Measurements from ENCODE around the gene GALNT10.

Gene GALNT10

GRCh38 chr5:154373729-154374179 lies 183.2 kb downstream of the GALNT10 start:
- Histone ChIP-seq H3K9me3 (replicated peaks in 1 of 11) (no peaks in the 10 kb centered on the region), H3K9ac (no peak overlapping the region), H3K27me3 (no peaks in the 10 kb centered on the region), H3K27ac (no peak overlapping the region), H3K4me1 (no peaks in the 10 kb centered on the region), H4K20me1 (no peaks in the 10 kb centered on the region; a peak in 1 of 22 replicates), H3K4me2 (no peak overlapping the region), H3K4me3 (no peak overlapping the region), H3K36me3 (peaks cover 0 to 45% (median 15%) of the 10 kb centered on the region in 11 experiments; a peak in 13 of 22 replicates)
- TF ChIP-seq Cebpa-rat (IDR thresholded peaks at IDR 0.05): no peak

- peaks cover 0 to 50% (median 15%) of the 10 kb centered on the region in 11 experiments; a peak in 13 of 22 replicates for H3K36me3 ChIP-seq
- no peaks in the 10 kb centered on the region for H3K4me1 ChIP-seq
- no peak overlapping the region for H3K9ac ChIP-seq
- H3K27ac ChIP-seq: no peak overlapping the region
- H3K27me3 ChIP-seq: no peaks in the 10 kb centered on the region
- no peaks in the 10 kb centered on the region; a peak in 1 of 22 replicates for H4K20me1 ChIP-seq
- no peak for TF ChIP-seq Cebpa-rat (IDR thresholded peaks at IDR 0.05)
- H3K4me2 ChIP-seq: no peak overlapping the region
- no peak overlapping the region for H3K4me3 ChIP-seq
- no peaks in the 10 kb centered on the region for H3K9me3 ChIP-seq (replicated peaks in 1 of 11)
Measured at GRCh38 chr5:154374264-154374663, 183.7 kb downstream of the GALNT10 start.

GRCh38 chr5:154375329-154376008 lies 184.9 kb downstream of the GALNT10 start:
- Histone ChIP-seq H3K27ac (no peak overlapping the region), H3K9me3 (replicated peaks in 1 of 11) (no peaks in the 10 kb centered on the region)

GRCh38 chr5:154376481-154376880 lies 185.9 kb downstream of the GALNT10 start:
- Histone ChIP-seq H3K27me3 (no peaks in the 10 kb centered on the region), H3K36me3 (peaks cover 0 to 63% (median 19%) of the 10 kb centered on the region in 11 experiments; a peak in 14 of 22 replicates), H3K4me1 (peaks cover 0 to 10% (median 6%) of the 10 kb centered on the region in 10 experiments; a peak in 7 of 20 replicates), H3K9ac (no peak overlapping the region), H4K20me1 (no peaks in the 10 kb centered on the region; a peak in 1 of 22 replicates), H3K4me2 (no peak overlapping the region), H3K9me3 (replicated peaks in 1 of 11) (peaks cover 0 to 5% (median 0%) of the 10 kb centered on the region in 11 experiments; a peak in 1 of 22 replicates), H3K27ac (no peak overlapping the region), H3K4me3 (no peak overlapping the region)
- TF ChIP-seq Cebpa-rat (IDR thresholded peaks at IDR 0.05): no peak

More at GRCh38 chr5:154375329-154376008, 184.9 kb downstream of the GALNT10 start:
- no peaks in the 10 kb centered on the region for H3K27me3 ChIP-seq
- no peak overlapping the region for H3K4me3 ChIP-seq
- no peak for TF ChIP-seq Cebpa-rat (IDR thresholded peaks at IDR 0.05)
- H4K20me1 ChIP-seq: no peaks in the 10 kb centered on the region; a peak in 1 of 22 replicates
- H3K4me2 ChIP-seq: no peak overlapping the region
- H3K36me3 ChIP-seq: peaks cover 0 to 53% (median 15%) of the 10 kb centered on the region in 11 experiments; a peak in 13 of 22 replicates
- peaks cover 0 to 9% (median 6%) of the 10 kb centered on the region in 10 experiments; a peak in 7 of 20 replicates for H3K4me1 ChIP-seq
- H3K9ac ChIP-seq: no peak overlapping the region

GRCh38 chr5:154377754-154378533 lies 187.4 kb downstream of the GALNT10 start:
- peaks cover 0 to 20% (median 6%) of the 10 kb centered on the region in 11 experiments; a peak in 18 of 22 replicates for H3K9me3 ChIP-seq (replicated peaks in 1 of 11)
- H4K20me1 ChIP-seq: no peaks in the 10 kb centered on the region
- peaks cover 0 to 74% (median 20%) of the 10 kb centered on the region in 11 experiments; a peak in 15 of 22 replicates for H3K36me3 ChIP-seq
- no peak overlapping the region for H3K9ac ChIP-seq
- H3K4me3 ChIP-seq: no peak overlapping the region
- H3K27ac ChIP-seq: no peak overlapping the region
- H3K27me3 ChIP-seq: no peaks in the 10 kb centered on the region
- H3K4me1 ChIP-seq: peaks cover 0 to 10% (median 6%) of the 10 kb centered on the region in 10 experiments; a peak in 7 of 20 replicates
- TF ChIP-seq Cebpa-rat (IDR thresholded peaks at IDR 0.05): no peak
- no peak overlapping the region for H3K4me2 ChIP-seq

- TF ChIP-seq Cebpa-rat (IDR thresholded peaks at IDR 0.05): no peak
- Histone ChIP-seq H3K9me3 (replicated peaks in 1 of 11) (peaks cover 10 to 32% (median 15%) of the 10 kb centered on the region in 11 experiments; a peak in 20 of 22 replicates), H3K27me3 (no peaks in the 10 kb centered on the region), H3K4me3 (no peak overlapping the region), H3K36me3 (peaks cover 0 to 86% (median 32%) of the 10 kb centered on the region in 11 experiments; a peak in 15 of 22 replicates), H3K4me1 (peaks cover 10 to 20% (median 16%) of the 10 kb centered on the region in 10 experiments), H3K9ac (no peak overlapping the region), H3K27ac (no peak overlapping the region), H3K4me2 (peak overlapping the region in 5 of 11 experiments; percentile 8 to 34 (median 11); a peak in 3 of 22 replicates), H4K20me1 (no peaks in the 10 kb centered on the region)
Measured at GRCh38 chr5:154380263-154380662, 189.7 kb downstream of the GALNT10 start.

GRCh38 chr5:154384480-154385235 lies 194.1 kb downstream of the GALNT10 start:
- no peak overlapping the region for H3K27ac ChIP-seq
- H3K4me2 ChIP-seq: peak overlapping the region; percentile 31 to 71 (median 54)
- H3K9ac ChIP-seq: no peak overlapping the region
- peaks cover 10 to 32% (median 15%) of the 10 kb centered on the region in 11 experiments; a peak in 20 of 22 replicates for H3K9me3 ChIP-seq (replicated peaks in 1 of 11)
- no peak overlapping the region for H3K4me3 ChIP-seq
- no peaks in the 10 kb centered on the region for H4K20me1 ChIP-seq
- H3K36me3 ChIP-seq: peaks cover 0 to 63% (median 17%) of the 10 kb centered on the region in 11 experiments; a peak in 14 of 22 replicates
- no peak for TF ChIP-seq Cebpa-rat (IDR thresholded peaks at IDR 0.05)
- H3K4me1 ChIP-seq: peaks cover 11 to 22% (median 19%) of the 10 kb centered on the region in 10 experiments
- H3K27me3 ChIP-seq: no peaks in the 10 kb centered on the region

GRCh38 chr5:154385236-154385512 lies 194.6 kb downstream of the GALNT10 start:
- Histone ChIP-seq H3K36me3 (peaks cover 0 to 61% (median 17%) of the 10 kb centered on the region in 11 experiments; a peak in 14 of 22 replicates), H4K20me1 (no peaks in the 10 kb centered on the region), H3K4me2 (peak overlapping the region; percentile 31 to 71 (median 54)), H3K4me1 (peaks cover 11 to 17% (median 14%) of the 10 kb centered on the region in 10 experiments), H3K27me3 (no peaks in the 10 kb centered on the region), H3K4me3 (no peak overlapping the region), H3K27ac (no peak overlapping the region), H3K9ac (no peak overlapping the region), H3K9me3 (replicated peaks in 1 of 11) (peaks cover 10 to 32% (median 15%) of the 10 kb centered on the region in 11 experiments; a peak in 20 of 22 replicates)
- no peak for TF ChIP-seq Cebpa-rat (IDR thresholded peaks at IDR 0.05)
